Transverse colon (tissue), 4 donors: ENCODE results near the gene EEIG1.

ENCODE experiments used
- CTCF ChIP-seq, 5 experiments: fragments of 200-600 bp in 3 of 5; fragments of 450-650 bp in 2 of 5; sonication (generic) in 3 of 5; IDR thresholded peaks; 1 replicate in 2 of 5; 2 replicates in 3 of 5; pipeline ENCODE4 v1.5.1; 2016 to 2017; ENCODE audit warnings: antibody characterized with exemption in 5 of 5, inconsistent platforms in 3 of 5, mild to moderate bottlenecking in 2 of 5, moderate library complexity in 1 of 5
- POLR2A ChIP-seq: fragments of 450-650 bp; IDR thresholded peaks from one replicate; pipeline ENCODE4 v1.6.1; 2016; ENCODE audit warnings: antibody characterized with exemption, mild to moderate bottlenecking, moderate library complexity
- POLR2AphosphoS5 ChIP-seq, 3 donors: sonication (generic); formaldehyde crosslinking; IDR thresholded peaks; one replicate each; pipeline ENCODE4 v1.6.1; 2016; ENCODE audit warnings: antibody characterized with exemption in 3 of 3

GRCh38 chr9:127955294-127956015, 25.3 kb downstream of the EEIG1 start:
- TF ChIP-seq POLR2AphosphoS5 (IDR thresholded peaks at IDR 0.05) (peak; percentile 71 to 86 (median 85)), POLR2A (peak; percentile 56), CTCF (IDR thresholded peaks at IDR 0.05) (peak; percentile 43 to 97 (median 68))
